Adrenal gland (tissue), 5 donors: ENCODE data around the gene PCDHA4.
"Not testable (repeated sequence)": the region's sequence is repeated elsewhere in the genome, so short reads cannot be mapped to it uniquely, and the experiment has no call there.

Source experiments
- CTCF ChIP-seq, 6 experiments: fragments of 450-650 bp in 4 of 6; fragments of 200-600 bp in 2 of 6; sonication (generic) in 1 of 6; IDR thresholded peaks; 1 replicate in 5 of 6; 2 replicates in 1 of 6; pipeline versions ENCODE4 v1.5.1 to v1.8.0; 2016 to 2021; ENCODE audit warnings: antibody characterized with exemption in 6 of 6, mild to moderate bottlenecking in 2 of 6, moderate library complexity in 1 of 6
- POLR2A ChIP-seq, 2 donors: fragments of 450-650 bp; IDR thresholded peaks; one replicate each; pipeline ENCODE4 v1.6.1; 2017; ENCODE audit warnings: antibody characterized with exemption in 2 of 2, mild to moderate bottlenecking in 2 of 2, moderate library complexity in 1 of 2
- donor health status: DM: no; HTN: no; CAD: no.

- not testable (repeated sequence) for TF ChIP-seq POLR2A, CTCF (IDR thresholded peaks at IDR 0.05)
Observed at GRCh38 chr5:140796072-140796717, 10.7 kb upstream of the PCDHA4 start.
